ENCODE results near the gene UMAD1. TPM values are rescaled to one million over a fixed set of nuclear protein-coding genes. Genes with fewer than 3 reads are reported as not detected.
A peak's percentile ranks its signal among the peaks of the same experiment; 100 is the strongest.

UMAD1 gene
- total RNA-seq, 1 donor: 17.0 TPM

GRCh38 chr7:7769710-7770627, 129.4 kb downstream of the UMAD1 start:
- Histone ChIP-seq H3K4me2 (ENCODE audit: insufficient read depth, low read length) (no peak overlapping the region), H3K36me3 (ENCODE audit: insufficient read depth, low read length) (no peaks in the 10 kb centered on the region), H3K27me3 (ENCODE audit: insufficient read depth, low read length) (no peaks in the 10 kb centered on the region), H4K20me1 (ENCODE audit: insufficient read depth, low read length) (no peaks in the 10 kb centered on the region), H3K4me3 (ENCODE audit: insufficient read depth, low read length) (no peak overlapping the region), H3K4me1 (ENCODE audit: insufficient read depth, low read length) (peaks cover 35% of the 10 kb centered on the region), H2AFZ (ENCODE audit: low read length) (peak overlapping the region; percentile 8), H3K9me3 (ENCODE audit: low read depth, low read length) (no peaks in the 10 kb centered on the region), H3K27ac (ENCODE audit: low read depth, low read length) (no peak overlapping the region), H3K79me2 (ENCODE audit: insufficient read depth, low read length) (no peaks in the 10 kb centered on the region)
- no peak for DNase-seq (ENCODE audit: insufficient read length, low spot score, missing footprints)
- TF ChIP-seq CTCF (IDR thresholded peaks at IDR 0.05; ENCODE audit: extremely low read depth, low read depth, low read length): no peak

GRCh38 chr7:7771452-7771851, 130.9 kb downstream of the UMAD1 start:
- Histone ChIP-seq H3K4me1 (ENCODE audit: insufficient read depth, low read length) (peaks cover 35% of the 10 kb centered on the region), H3K9me3 (ENCODE audit: low read depth, low read length) (no peaks in the 10 kb centered on the region), H4K20me1 (ENCODE audit: insufficient read depth, low read length) (no peaks in the 10 kb centered on the region), H2AFZ (ENCODE audit: low read length) (no peak overlapping the region), H3K4me3 (ENCODE audit: insufficient read depth, low read length) (no peak overlapping the region), H3K79me2 (ENCODE audit: insufficient read depth, low read length) (no peaks in the 10 kb centered on the region), H3K27ac (ENCODE audit: low read depth, low read length) (no peak overlapping the region), H3K27me3 (ENCODE audit: insufficient read depth, low read length) (no peaks in the 10 kb centered on the region), H3K36me3 (ENCODE audit: insufficient read depth, low read length) (no peaks in the 10 kb centered on the region), H3K4me2 (ENCODE audit: insufficient read depth, low read length) (peak overlapping the region; percentile 78)
- no peak for TF ChIP-seq CTCF (IDR thresholded peaks at IDR 0.05; ENCODE audit: extremely low read depth, low read depth, low read length)
- DNase-seq (ENCODE audit: insufficient read length, low spot score, missing footprints): no peak

DNA sequence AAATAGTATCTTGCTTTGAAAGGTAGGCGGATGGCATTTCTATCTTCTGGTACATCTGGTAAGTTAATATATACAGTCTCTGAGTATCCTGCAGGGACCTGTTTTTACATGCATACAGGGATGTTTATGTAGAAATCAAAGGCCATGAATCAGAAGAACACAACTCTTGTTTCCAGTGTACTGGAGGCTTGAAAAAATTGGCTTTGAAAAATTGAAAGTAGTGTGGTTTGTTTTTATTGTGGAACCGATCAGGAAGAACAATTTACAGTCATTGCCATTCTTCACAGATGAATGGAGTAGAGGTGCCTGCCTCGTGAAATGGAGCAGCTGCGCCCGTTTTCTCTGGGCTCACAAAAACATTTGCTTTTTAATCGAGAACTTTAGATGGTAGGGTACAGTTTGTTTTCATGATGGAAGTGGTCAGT, 131.9 kb downstream of the UMAD1 start:
- no peaks in the 10 kb centered on the region for H3K27me3 ChIP-seq (ENCODE audit: insufficient read depth, low read length)
- H3K9me3 ChIP-seq (ENCODE audit: low read depth, low read length): no peaks in the 10 kb centered on the region
- peak overlapping the region; percentile 55 for H3K4me3 ChIP-seq (ENCODE audit: insufficient read depth, low read length)
- no peaks in the 10 kb centered on the region for H3K36me3 ChIP-seq (ENCODE audit: insufficient read depth, low read length)
- H3K4me1 ChIP-seq (ENCODE audit: insufficient read depth, low read length): peaks cover 35% of the 10 kb centered on the region
- no peak for DNase-seq (ENCODE audit: insufficient read length, low spot score, missing footprints)
- TF ChIP-seq CTCF (IDR thresholded peaks at IDR 0.05; ENCODE audit: extremely low read depth, low read depth, low read length): no peak
- H3K4me2 ChIP-seq (ENCODE audit: insufficient read depth, low read length): peak overlapping the region; percentile 78
- peak overlapping the region; percentile 25 for H2AFZ ChIP-seq (ENCODE audit: low read length)
- H4K20me1 ChIP-seq (ENCODE audit: insufficient read depth, low read length): no peaks in the 10 kb centered on the region
- no peak overlapping the region for H3K27ac ChIP-seq (ENCODE audit: low read depth, low read length)
- no peaks in the 10 kb centered on the region for H3K79me2 ChIP-seq (ENCODE audit: insufficient read depth, low read length)
